HTERT RPE-1 (cell line): ENCODE results near the gene RTN4RL1.

Experiments
- in situ Hi-C: fragments of 300-500 bp; cut with MboI; formaldehyde crosslinking; loops from 4 replicates; pipeline ENCODE4 v1.14.3; 2020; ENCODE audit warnings: low sequenced_read_pairs

The RTN4RL1 gene

GRCh38 chr17:1958134-1958881 lies 66.8 kb downstream of the RTN4RL1 start:
- in situ Hi-C loops: no loop called here

- in situ Hi-C loops: no loop called here
These were observed 68.1 kb downstream of the RTN4RL1 start for GRCh38 chr17:1957037-1957436.

GRCh38 chr17:1956134-1956533 lies 69.0 kb downstream of the RTN4RL1 start:
- in situ Hi-C loops: no loop called here

- in situ Hi-C loops: no loop called here
These were observed 71.3 kb downstream of the RTN4RL1 start for GRCh38 chr17:1953831-1954230.

DNA sequence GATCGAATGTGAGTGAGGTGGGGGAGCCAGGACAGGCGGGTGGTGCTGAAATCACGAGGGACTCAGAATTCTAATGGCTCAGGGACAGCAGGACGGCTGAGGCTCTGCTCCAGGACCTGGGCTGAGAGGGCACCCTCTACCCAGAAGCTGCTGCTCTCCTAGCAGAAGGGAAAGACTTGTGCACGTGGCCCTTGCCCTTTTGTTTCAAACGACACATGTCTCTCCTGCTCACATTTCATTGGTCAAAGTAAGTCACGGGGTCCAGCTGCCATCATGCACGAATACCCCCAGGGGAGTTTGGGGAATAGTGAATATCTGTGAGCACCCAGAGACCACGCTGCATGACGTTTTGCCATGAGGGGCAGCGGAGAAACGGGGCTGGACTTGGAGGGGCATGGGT lies 73.2 kb downstream of the RTN4RL1 start:
- in situ Hi-C loops: no loop called here

- in situ Hi-C loops: no loop called here
These were observed 75.4 kb downstream of the RTN4RL1 start for GRCh38 chr17:1949754-1950153.

DNA sequence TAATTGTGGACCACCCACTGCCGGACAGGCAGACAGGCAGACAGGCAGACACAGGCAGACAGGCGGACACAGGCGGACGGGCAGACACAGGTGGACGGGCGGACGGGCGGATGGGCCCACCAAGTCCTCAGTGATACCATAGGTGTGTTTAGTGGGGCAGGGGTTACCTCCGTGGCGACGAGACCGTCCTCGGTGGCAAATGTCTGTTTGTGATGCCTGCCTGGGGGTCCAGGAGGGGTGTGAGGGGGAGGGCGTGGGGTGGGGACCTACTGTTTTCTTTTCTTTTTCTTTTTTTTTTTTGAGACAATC lies 76.7 kb downstream of the RTN4RL1 start:
- in situ Hi-C loops: no loop called here

GRCh38 chr17:1947743-1948516 lies 77.2 kb downstream of the RTN4RL1 start:
- in situ Hi-C loops: no loop called here

GRCh38 chr17:1947229-1947742 lies 77.8 kb downstream of the RTN4RL1 start:
- in situ Hi-C loops: no loop called here

DNA sequence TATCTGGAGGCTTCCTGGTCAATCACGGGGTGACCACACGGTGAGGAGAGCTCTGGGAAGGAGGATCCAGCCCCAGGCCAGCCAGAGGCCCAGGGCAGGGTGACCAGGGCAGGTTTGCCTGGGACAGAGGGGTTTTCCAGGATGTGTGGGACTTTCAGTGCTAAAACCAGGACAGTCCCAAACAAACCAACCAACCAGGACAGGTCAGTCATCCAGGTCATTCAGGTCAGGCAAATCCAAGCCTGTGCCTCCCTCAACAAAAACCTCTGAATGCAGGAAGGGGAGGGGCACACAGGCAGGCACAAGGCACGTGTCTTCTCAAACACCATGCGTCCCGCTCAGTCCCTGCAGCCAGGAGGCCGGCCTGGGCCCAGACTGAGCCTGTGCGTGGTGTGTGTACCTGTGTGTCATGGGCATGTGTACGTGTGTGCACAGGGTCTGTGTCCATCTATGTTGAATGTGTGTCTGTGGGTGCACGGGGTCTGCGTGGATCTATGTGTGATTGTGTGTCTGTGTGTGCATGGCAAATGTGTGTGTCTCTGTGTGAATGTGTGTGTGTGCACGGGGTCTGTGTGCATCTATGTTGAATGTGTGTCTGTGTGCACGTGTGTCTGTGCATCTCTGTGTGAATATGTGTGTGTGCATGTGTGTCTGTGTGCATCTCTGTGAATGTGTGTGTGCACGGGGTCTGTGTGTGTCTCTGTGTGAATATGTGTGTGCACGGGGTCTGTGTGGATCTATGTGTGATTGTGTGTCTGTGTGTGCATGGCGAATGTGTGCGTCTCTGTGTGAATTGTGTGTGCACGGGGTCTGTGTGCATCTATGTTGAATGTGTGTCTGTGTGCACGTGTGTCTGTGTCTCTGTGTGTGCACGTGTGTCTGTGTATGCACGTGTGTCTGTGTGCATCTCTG lies 78.9 kb downstream of the RTN4RL1 start:
- in situ Hi-C loops: no loop called here

DNA sequence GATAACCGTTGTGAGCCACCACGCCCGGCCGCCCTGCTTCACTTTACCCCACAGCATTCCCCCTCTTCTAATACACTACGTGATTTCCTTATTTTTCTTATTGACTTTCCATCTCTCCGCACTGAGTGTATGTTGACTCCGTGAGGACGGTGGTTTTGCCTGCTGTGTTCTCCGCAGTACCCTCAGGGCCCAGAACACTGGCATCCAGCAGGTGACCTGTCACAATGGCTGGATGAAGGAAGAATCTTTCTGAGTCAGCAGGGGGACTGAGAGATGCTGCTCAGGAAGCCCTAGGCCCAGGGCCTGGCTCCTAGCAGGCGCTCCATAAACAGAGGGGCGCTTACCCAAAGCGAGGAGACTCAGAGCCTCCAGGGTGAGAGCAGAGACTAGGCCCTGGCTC lies 79.5 kb downstream of the RTN4RL1 start:
- in situ Hi-C loops: no loop called here

DNA sequence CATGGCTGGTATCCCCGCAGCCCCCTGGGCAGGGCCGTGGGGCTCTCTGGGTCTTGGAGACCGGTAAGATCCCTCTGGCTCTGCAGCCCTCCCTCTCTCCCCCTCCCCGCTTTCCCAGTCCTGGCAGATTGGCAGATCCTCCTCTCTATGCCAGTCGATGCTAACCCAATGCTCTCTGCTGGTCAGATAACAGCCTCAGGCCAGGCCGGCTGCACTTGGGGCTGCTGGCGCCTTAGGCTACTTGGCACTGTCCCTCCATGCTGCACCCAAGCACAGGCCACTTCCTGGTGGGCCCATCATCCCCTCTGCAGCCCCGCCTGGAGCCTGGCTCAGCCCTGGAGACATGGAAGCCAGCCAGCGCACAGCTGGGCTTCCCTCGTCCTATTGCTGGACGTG lies 81.7 kb downstream of the RTN4RL1 start:
- in situ Hi-C loops: no loop called here

DNA sequence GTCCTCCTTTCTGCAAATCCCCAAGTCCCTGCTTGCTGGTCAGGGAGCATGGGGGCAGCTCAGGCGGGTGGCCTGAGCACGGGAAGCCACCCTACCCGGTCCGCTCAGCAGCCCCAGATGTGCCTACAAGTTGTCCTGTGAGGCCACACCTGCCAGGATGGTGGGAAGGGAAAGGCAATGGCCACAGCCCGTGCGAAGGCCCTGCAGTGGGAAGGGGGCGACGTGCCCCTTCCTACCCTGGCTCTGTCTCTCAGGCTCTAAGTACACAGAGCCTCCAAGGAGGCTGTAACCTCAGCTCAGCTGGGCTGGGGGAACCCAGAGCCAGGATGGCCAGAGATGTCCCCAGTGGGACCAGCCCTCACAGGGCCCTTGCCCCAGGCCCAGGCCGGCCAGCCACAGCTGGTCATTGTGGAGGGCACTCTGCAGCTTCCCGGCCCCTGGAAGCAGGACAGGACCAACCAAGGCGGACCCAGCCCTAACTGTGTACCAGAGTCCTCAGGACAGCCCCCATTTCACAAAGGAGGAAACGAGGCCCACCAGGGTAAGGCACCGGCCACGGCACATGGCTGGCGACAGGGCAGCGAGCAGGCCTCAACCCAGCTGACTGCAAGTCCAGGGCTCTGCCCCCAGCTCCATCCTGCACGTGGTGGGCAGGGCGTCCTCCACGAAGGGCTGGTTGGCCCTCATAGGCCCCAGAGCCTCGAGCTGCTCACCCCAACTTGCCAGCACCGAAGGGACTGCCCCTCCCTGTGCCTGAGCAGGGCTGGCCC lies 82.3 kb downstream of the RTN4RL1 start:
- in situ Hi-C loops: no loop called here

- in situ Hi-C loops: no loop called here
These were observed 83.1 kb downstream of the RTN4RL1 start for GRCh38 chr17:1942066-1942365.

GRCh38 chr17:1941272-1942065 lies 83.7 kb downstream of the RTN4RL1 start:
- in situ Hi-C loops: no loop called here

DNA sequence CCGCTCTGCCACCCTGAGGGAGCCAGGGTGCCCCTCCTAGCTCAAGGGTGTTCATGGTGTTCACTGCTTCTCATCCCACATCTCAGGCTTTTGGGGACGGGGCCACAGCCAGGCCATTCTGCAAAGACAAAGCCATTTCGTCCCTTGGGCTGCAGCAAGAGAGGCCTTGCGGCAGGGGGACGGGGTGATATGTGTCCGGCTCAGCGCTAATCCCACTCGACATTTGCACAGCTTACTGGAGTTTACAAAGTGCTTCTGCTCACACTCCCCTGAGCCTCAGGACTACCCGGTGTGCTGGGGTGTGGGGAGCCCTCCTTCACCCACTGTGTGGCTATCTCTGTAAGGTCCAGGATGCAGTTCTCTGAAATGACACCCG lies 84.3 kb downstream of the RTN4RL1 start:
- in situ Hi-C loops: no loop called here

- in situ Hi-C loops: no loop called here
These were observed 84.9 kb downstream of the RTN4RL1 start for GRCh38 chr17:1939981-1940809.

DNA sequence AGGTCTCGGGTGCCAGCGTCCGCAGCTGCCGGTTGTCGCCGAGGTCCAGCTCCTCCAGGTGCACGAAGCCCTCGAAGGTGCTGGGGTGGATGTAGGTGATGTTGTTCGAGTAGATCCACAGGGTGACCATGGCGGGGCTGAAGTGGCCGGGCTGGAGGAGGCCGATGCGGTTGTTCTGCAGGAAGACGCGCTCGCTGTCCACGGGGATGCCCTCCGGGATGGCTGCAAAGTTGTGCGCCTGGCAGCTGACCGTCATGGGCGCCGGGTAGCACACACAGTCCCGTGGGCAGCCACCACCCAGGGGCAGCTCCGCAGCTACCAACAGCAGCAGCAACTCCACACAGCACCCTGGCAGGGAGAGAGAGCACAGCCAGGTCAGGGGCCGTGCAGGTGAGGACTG lies 87.7 kb downstream of the RTN4RL1 start:
- in situ Hi-C loops: no loop called here

DNA sequence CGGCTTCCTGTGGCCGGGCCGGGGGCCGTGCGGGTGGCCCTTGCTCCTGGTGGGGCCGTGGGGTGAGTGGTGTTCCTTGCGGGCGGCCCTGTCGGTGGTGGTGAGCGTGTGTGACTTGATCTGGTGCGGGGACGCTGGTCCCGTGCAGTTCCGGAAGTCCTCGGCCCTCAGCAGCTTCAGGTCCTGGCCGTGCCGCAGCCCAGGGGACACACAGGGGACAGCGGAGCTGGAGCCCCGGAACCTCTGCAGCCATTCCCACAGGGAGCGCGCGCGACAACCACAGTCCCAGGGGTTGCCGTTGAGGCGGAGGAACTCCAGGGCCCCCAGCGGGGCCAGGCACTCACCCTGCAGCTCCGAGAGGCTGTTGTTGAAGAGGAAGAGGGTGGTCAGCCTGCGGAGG lies 88.4 kb downstream of the RTN4RL1 start:
- in situ Hi-C loops: no loop called here
